AG04449 (cell line): ENCODE results near the gene MMP15.

Source experiments
- CTCF ChIA-PET: fragments of 350-600 bp; formaldehyde crosslinking; extraction: SDS; loops from one replicate; lab custom pipeline; 2021; ENCODE audit warnings: antibody characterized with exemption; lab: Yijun Ruan, JAX
- POLR2A ChIA-PET: fragments of 400-600, 350-600 bp; formaldehyde crosslinking; extraction: SDS; loops from one replicate; lab custom pipeline; 2020; ENCODE audit warnings: antibody characterized with exemption, inconsistent platforms; lab: Yijun Ruan, JAX
- DNase-seq: peaks from one replicate; pipeline ENCODE4 v3.0.0-alpha.2; 2010; ENCODE audit warnings: low read depth, low spot score
- H3K4me3 ChIP-seq: 2 replicates; pipeline ENCODE4 v1.5.1; 2011; ENCODE audit warnings: low read depth, mild to moderate bottlenecking, control low read depth, low read length
- TF ChIP-seq, protein P1 (sequence below): IDR thresholded peaks from one replicate; pipeline ENCODE4 v1.5.1; 2011; ENCODE audit warnings: mild to moderate bottlenecking, moderate library complexity, low read length, control low read depth, inconsistent platforms; ENCODE audit not compliant: insufficient read depth; ENCODE audit errors: missing control alignments

Gene MMP15

DNA sequence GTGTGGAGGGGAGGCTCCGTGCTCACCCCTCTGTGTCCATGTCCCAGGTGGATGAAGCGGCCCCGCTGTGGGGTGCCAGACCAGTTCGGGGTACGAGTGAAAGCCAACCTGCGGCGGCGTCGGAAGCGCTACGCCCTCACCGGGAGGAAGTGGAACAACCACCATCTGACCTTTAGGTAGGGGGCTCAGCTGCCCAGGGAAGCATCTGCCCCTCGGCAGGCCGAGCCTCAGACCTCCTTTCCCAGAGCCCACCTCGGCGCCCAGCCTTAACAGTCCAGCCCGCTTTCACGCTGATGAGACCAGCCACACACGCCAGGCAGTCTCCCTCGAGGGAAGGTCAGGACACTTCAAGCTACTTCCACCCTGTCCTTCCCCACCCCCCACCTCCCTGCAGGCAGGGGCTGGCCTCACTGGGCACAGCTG is 12.7 kb downstream of the MMP15 start:
- POLR2A ChIA-PET, result no interaction called here
- TF ChIP-seq, protein P1, sequence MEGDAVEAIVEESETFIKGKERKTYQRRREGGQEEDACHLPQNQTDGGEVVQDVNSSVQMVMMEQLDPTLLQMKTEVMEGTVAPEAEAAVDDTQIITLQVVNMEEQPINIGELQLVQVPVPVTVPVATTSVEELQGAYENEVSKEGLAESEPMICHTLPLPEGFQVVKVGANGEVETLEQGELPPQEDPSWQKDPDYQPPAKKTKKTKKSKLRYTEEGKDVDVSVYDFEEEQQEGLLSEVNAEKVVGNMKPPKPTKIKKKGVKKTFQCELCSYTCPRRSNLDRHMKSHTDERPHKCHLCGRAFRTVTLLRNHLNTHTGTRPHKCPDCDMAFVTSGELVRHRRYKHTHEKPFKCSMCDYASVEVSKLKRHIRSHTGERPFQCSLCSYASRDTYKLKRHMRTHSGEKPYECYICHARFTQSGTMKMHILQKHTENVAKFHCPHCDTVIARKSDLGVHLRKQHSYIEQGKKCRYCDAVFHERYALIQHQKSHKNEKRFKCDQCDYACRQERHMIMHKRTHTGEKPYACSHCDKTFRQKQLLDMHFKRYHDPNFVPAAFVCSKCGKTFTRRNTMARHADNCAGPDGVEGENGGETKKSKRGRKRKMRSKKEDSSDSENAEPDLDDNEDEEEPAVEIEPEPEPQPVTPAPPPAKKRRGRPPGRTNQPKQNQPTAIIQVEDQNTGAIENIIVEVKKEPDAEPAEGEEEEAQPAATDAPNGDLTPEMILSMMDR, result no peak
- no peak for DNase-seq
- no peak overlapping the region for H3K4me3 ChIP-seq
- CTCF ChIA-PET, result interaction anchor here (1.4 kb wide), 1 partner anchor 11 kb away, joined by 3 read pairs; no protein-coding TSS in a partner anchor

DNA sequence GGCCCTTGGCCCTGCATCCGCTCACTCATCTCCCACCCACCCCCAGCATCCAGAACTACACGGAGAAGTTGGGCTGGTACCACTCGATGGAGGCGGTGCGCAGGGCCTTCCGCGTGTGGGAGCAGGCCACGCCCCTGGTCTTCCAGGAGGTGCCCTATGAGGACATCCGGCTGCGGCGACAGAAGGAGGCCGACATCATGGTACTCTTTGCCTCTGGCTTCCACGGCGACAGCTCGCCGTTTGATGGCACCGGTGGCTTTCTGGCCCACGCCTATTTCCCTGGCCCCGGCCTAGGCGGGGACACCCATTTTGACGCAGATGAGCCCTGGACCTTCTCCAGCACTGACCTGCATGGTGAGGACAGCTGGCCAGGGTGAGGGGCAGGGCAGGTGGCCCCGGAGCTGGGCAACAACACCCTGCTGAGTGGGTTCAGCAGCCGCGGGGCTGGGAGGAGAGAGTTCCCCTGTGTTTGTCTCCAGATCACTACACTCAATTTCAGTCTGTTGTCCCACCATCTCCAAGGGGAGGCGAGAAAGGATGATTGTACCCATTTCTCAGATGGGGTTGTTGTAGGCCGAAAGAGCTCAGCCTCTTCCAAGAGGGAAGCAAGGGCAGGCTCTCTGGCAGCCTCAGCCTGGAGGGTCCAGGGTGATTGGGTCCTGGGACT is 14.4 kb downstream of the MMP15 start:
- TF ChIP-seq, protein P1, result no peak
- ChIA-PET POLR2A (no interaction called here), CTCF (interaction anchor here (0.8 kb wide), 1 partner anchor 13 kb away, joined by 3 read pairs; no protein-coding TSS in a partner anchor)
- H3K4me3 ChIP-seq, result no peak overlapping the region
- DNase-seq, result no peak

DNA sequence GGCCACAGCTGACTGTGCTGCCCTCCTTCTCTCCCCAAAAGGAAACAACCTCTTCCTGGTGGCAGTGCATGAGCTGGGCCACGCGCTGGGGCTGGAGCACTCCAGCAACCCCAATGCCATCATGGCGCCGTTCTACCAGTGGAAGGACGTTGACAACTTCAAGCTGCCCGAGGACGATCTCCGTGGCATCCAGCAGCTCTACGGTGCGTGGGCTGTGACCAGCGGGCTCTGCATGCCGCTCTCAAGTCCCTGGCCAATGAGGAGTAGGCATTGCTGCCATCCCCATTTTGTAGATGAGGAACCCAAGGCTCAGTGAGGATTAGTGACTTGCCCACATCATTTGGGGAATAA is 14.9 kb downstream of the MMP15 start:
- ChIA-PET POLR2A (no interaction called here), CTCF (interaction anchor here (0.6 to 0.8 kb wide), 2 partner anchors 14 to 521 kb away, joined by 3 read pairs; no protein-coding TSS in a partner anchor)
- no peak overlapping the region for H3K4me3 ChIP-seq
- TF ChIP-seq, protein P1, result no peak
- no peak for DNase-seq

DNA sequence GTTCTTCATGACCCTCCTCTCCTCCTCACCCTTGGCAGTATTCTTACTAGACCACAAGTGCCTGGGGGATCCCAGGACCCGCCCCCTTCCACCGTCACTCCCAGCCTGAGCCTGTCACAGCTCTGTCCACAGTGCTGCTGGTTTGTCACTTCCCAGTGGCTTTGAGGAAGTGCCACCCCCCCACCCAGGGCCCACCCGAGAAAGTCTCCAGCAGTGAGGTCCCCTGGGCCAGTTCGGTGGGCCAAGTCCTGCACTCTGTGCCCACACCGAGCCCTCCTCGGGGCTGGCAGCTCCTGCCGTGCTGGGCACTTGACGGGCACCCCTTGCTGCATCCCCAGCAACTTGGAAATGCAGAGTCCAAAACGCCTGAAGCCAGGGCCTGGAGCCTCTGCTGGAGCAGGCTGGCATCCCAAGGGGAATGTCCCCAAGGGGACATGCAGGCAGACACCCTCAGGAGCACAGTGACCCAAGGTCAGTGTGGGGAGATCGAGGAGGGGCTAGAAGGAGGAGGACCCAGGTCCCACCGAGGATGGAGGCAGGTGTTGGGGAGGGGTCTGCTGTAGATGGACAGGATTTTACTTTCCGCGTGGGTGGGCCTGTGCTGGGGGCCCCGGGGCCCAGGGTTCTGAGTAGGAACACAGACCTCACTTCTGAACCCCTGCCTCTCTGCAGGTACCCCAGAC is 15.5 kb downstream of the MMP15 start:
- ChIA-PET CTCF (interaction anchor here (0.6 kb wide), 1 partner anchor 521 kb away, joined by 3 read pairs; no protein-coding TSS in a partner anchor), POLR2A (no interaction called here)
- TF ChIP-seq, protein P1, result no peak
- DNase-seq, result no peak
- H3K4me3 ChIP-seq, result no peak overlapping the region

DNA sequence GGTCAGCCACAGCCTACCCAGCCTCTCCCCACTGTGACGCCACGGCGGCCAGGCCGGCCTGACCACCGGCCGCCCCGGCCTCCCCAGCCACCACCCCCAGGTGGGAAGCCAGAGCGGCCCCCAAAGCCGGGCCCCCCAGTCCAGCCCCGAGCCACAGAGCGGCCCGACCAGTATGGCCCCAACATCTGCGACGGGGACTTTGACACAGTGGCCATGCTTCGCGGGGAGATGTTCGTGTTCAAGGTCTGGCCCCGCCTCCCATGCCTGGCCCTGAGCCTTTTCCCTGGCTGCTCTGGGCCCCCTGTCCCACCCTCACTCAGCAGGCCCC is 16.0 kb downstream of the MMP15 start:
- TF ChIP-seq, protein P1, result no peak
- CTCF ChIA-PET, result no interaction called here
- DNase-seq, result no peak
- POLR2A ChIA-PET, result no interaction called here
- no peak overlapping the region for H3K4me3 ChIP-seq
